GM23248 (cell line): Measurements from ENCODE around the gene GTF2F2. TPM values are rescaled to one million over a fixed set of nuclear protein-coding genes. Genes with fewer than 3 reads are reported as not detected.

Experiments used
- DNase-seq: peaks from one replicate; pipeline ENCODE4 v3.0.0-alpha.2; 2015
- H2AFZ ChIP-seq: fragments of 200-600 bp; sonication (generic); 2 replicates; pipeline ENCODE4 v1.6.1; 2016; ENCODE audit warnings: antibody characterized with exemption
- H3F3A ChIP-seq: fragments of 200-600 bp; sonication (generic); 2 replicates; pipeline ENCODE4 v1.6.1; 2016; ENCODE audit warnings: mild to moderate bottlenecking, antibody characterized with exemption, mixed run types; ENCODE audit not compliant: insufficient read depth
- H3K27ac ChIP-seq: fragments of 200-600 bp; sonication (generic); 2 replicates; pipeline ENCODE4 v1.5.1; 2016; ENCODE audit warnings: mild to moderate bottlenecking
- H3K27me3 ChIP-seq: fragments of 200-600 bp; sonication (generic); replicated peaks from 2 replicates; pipeline ENCODE4 v1.6.1; 2016; ENCODE audit warnings: mild to moderate bottlenecking; ENCODE audit not compliant: insufficient read depth
- H3K36me3 ChIP-seq: fragments of 200-600 bp; sonication (generic); 2 replicates; pipeline ENCODE4 v1.6.1; 2016; ENCODE audit warnings: low read depth, mild to moderate bottlenecking
- H3K4me1 ChIP-seq: fragments of 200-600 bp; sonication (generic); 2 replicates; pipeline ENCODE4 v1.6.1; 2016; ENCODE audit warnings: mild to moderate bottlenecking; ENCODE audit not compliant: insufficient read depth
- H3K4me2 ChIP-seq: fragments of 200-600 bp; sonication (generic); one replicate; pipeline ENCODE4 v1.6.1; 2016; ENCODE audit warnings: mild to moderate bottlenecking; ENCODE audit not compliant: unreplicated experiment
- H3K4me3 ChIP-seq: fragments of 200-600 bp; sonication (generic); 2 replicates; pipeline ENCODE4 v1.5.1; 2016; ENCODE audit warnings: mild to moderate bottlenecking
- H3K79me2 ChIP-seq: fragments of 200-600 bp; sonication (generic); 2 replicates; pipeline ENCODE4 v1.6.1; 2016; ENCODE audit warnings: mild to moderate bottlenecking; ENCODE audit not compliant: insufficient read depth
- H3K9ac ChIP-seq: fragments of 200-600 bp; sonication (generic); 2 replicates; pipeline ENCODE4 v1.6.1; 2016; ENCODE audit warnings: mild to moderate bottlenecking
- H3K9me2 ChIP-seq: fragments of 200-600 bp; sonication (generic); 2 replicates; pipeline ENCODE4 v1.6.1; 2016; ENCODE audit warnings: mixed run types, mild to moderate bottlenecking, moderate library complexity; ENCODE audit not compliant: insufficient read depth
- H3K9me3 ChIP-seq: fragments of 200-600 bp; sonication (generic); one replicate; pipeline ENCODE4 v1.6.1; 2017; ENCODE audit warnings: low read depth
- H4K20me1 ChIP-seq: fragments of 200-600 bp; sonication (generic); 2 replicates; pipeline ENCODE4 v1.6.0; 2016; ENCODE audit not compliant: insufficient read depth
- EZH2 ChIP-seq: fragments of 200-600 bp; sonication (generic); IDR thresholded peaks from 2 replicates; pipeline ENCODE4 v1.6.1; 2018; ENCODE audit warnings: antibody characterized with exemption, mild to moderate bottlenecking; ENCODE audit not compliant: insufficient read depth, poor library complexity, severe bottlenecking
- EZH2phosphoT487 ChIP-seq: fragments of 200-600 bp; sonication (generic); IDR thresholded peaks from 2 replicates; pipeline ENCODE4 v1.6.1; 2018; ENCODE audit warnings: antibody characterized with exemption, moderate library complexity, mild to moderate bottlenecking, low read depth; ENCODE audit not compliant: insufficient read depth
- WGBS, 2 experiments: methylation state at CpG; one replicate each; pipeline ENCODE4 v1.1.6; 2015 to 2017; ENCODE audit warnings: low lambda C conversion rate in 2 of 2, low coverage in 1 of 2; ENCODE audit errors: missing lambda C conversion rate in 2 of 2; 5-methylcytosine and 5-hydroxymethylcytosine counted together
- in situ Hi-C: fragments of 300-500 bp; cut with MboI; formaldehyde crosslinking; loops from 2 replicates; pipeline ENCODE4 v1.15.0; 2020
- polyA plus RNA-seq: library from polyadenylated mRNA; unstranded; fragments of >200 nt; fragmentation: Nextera tagmentation; extraction: Ambion mirVana; gene quantifications from 2 replicates; pipeline ENCODE4 v1.2.1, GENCODE V29; 2016
- total RNA-seq: library from RNA; depleted of rRNA; stranded (reverse); fragments of >200 nt; shearing (Covaris generic); gene quantifications from 2 replicates; pipeline ENCODE4 v1.2.3, GENCODE V29; 2014

GTF2F2 gene
- total and polyA plus RNA-seq, 2 experiments from 2014 or later: 23.7 to 27.6 TPM

DNA sequence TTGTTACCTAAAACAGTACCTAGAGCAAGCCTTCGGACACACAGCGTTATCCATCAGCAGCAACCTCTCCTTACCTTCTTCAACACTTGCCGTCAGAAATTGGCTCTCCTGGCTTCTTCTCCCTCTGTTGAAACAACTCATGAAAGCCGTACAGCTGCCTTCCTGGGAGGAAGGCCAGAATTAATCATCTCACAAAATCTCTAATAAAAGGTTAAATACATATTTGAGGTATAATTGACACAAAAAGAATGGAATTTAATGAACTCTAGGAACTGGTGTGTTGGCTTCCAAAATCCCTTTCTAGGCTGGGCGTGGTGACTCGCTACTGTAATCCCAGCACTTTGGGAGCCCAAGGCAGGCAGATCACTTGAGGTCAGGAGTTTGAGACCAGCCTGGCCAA lies 37.3 kb upstream of the GTF2F2 start:
- H3K4me1 ChIP-seq: peaks cover 14% of the 10 kb centered on the region
- H3K36me3 ChIP-seq: no peaks in the 10 kb centered on the region
- H3K9me3 ChIP-seq: no peaks in the 10 kb centered on the region
- 55 to 56% methylated on average over 6 of the region's 6 CpGs for WGBS, 2 experiments
- H3K27ac ChIP-seq: no peak overlapping the region
- peak; percentile 81 for DNase-seq
- H3K27me3 ChIP-seq: peaks cover 26% of the 10 kb centered on the region; the same call in 1 of the 2 replicates
- H3K9ac ChIP-seq: no peak overlapping the region
- H3K4me2 ChIP-seq: no peak overlapping the region
- H2AFZ ChIP-seq: no peak overlapping the region
- H3K4me3 ChIP-seq: no peak overlapping the region
- TF ChIP-seq EZH2phosphoT487: 0 out of 2 replicates have a peak, but pooled peaks have one; percentile 72
- no peak for TF ChIP-seq EZH2
- H3K9me2 ChIP-seq: no peaks in the 10 kb centered on the region
- H3F3A ChIP-seq: peaks cover 5% of the 10 kb centered on the region; the same call in 1 of the 2 replicates
- in situ Hi-C loops: no loop called here
- H4K20me1 ChIP-seq: no peaks in the 10 kb centered on the region
- H3K79me2 ChIP-seq: no peaks in the 10 kb centered on the region

DNA sequence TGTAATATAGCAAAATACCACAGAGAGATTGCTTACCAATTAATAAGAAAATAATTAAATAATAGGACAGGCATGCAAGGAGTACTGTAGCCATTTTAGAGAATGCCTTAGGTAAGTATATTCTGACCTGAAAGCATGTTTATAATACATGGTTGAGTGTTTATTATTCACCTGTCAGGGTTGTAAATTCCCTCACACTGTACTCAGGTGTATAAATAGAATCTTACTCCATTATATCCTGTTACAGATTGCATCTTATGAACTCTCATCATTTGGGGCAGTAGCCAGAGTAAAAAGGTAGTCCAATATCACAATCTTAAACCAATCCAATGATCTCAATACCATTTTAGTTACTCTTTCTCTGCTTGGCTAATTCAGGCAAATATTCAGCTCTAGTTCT lies 35.8 kb upstream of the GTF2F2 start:
- Histone ChIP-seq H2AFZ (no peak overlapping the region), H3K27ac (no peak overlapping the region), H3K4me3 (no peak overlapping the region), H3K4me1 (peaks cover 14% of the 10 kb centered on the region), H3F3A (peaks cover 5% of the 10 kb centered on the region; the same call in 1 of the 2 replicates), H3K9ac (no peak overlapping the region), H3K9me3 (no peaks in the 10 kb centered on the region), H3K79me2 (no peaks in the 10 kb centered on the region), H4K20me1 (no peaks in the 10 kb centered on the region), H3K4me2 (no peak overlapping the region), H3K36me3 (no peaks in the 10 kb centered on the region), H3K27me3 (peaks cover 14% of the 10 kb centered on the region; the same call in 1 of the 2 replicates), H3K9me2 (no peaks in the 10 kb centered on the region)
- in situ Hi-C loops: no loop called here
- no peak for TF ChIP-seq EZH2
- no peak for TF ChIP-seq EZH2phosphoT487
- DNase-seq: no peak

DNA sequence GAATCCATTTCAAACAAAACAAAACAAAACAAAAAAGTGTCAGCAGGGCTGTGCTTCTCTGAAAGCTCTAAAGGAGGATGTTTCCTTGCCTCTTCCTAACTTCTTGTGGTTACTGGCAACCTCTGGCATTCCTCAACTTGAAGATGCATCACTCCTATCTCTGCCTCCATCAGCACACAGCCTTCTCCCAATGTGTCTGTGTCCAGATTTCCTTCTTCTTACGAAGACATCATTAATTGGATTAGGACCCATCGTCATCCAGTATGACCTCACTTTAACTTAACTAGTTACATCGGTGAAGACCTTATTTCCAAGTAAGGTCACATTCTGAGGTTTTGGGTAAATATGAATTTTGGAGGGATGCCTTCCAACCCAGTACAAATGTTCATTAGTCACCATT lies 33.8 kb upstream of the GTF2F2 start:
- Histone ChIP-seq H3K4me3 (no peak overlapping the region), H3K9me2 (no peaks in the 10 kb centered on the region), H3K79me2 (no peaks in the 10 kb centered on the region), H4K20me1 (no peaks in the 10 kb centered on the region), H3K27me3 (peaks cover 1% of the 10 kb centered on the region; the same call in 1 of the 2 replicates), H3K4me1 (peaks cover 14% of the 10 kb centered on the region), H3K36me3 (no peaks in the 10 kb centered on the region), H3K4me2 (no peak overlapping the region), H3K9ac (no peak overlapping the region), H3F3A (peaks cover 5% of the 10 kb centered on the region; the same call in 1 of the 2 replicates), H2AFZ (no peak overlapping the region), H3K9me3 (no peaks in the 10 kb centered on the region), H3K27ac (peak overlapping the region; percentile 9; the same call in 1 of the 2 replicates)
- WGBS, 2 experiments: 8 to 11% methylated on average over 3 of the region's 3 CpGs
- in situ Hi-C loops: no loop called here
- no peak for TF ChIP-seq EZH2phosphoT487
- no peak for TF ChIP-seq EZH2
- peak; percentile 93 for DNase-seq

DNA sequence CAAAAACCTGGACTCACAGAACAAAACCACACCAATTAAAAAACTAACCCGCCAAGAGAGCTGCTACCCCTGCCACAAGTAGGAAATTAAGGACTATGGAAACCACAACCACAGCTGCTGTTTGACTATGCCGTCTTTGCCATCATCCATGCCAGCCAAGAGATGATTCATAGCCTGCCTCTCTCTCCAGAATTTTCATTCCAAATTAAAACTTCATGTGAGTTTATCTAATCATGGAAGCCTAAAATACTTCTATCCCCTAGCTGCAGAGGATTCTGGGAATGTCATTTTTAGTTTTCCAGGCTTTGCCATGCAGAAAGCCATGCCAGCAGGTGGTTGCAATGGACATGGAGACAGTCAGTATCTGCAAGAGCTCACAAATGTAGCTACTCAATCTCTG lies 27.6 kb upstream of the GTF2F2 start:
- TF ChIP-seq EZH2phosphoT487 (no peak), EZH2 (no peak)
- peak; percentile 54 for DNase-seq
- H3K9me3 ChIP-seq: no peaks in the 10 kb centered on the region
- H3K79me2 ChIP-seq: no peaks in the 10 kb centered on the region
- peaks cover 9% of the 10 kb centered on the region; the same call in 1 of the 2 replicates for H3F3A ChIP-seq
- H3K36me3 ChIP-seq: no peaks in the 10 kb centered on the region
- peaks cover 5% of the 10 kb centered on the region; the same call in 1 of the 2 replicates for H3K4me1 ChIP-seq
- no peak overlapping the region for H3K4me3 ChIP-seq
- no peak overlapping the region for H3K27ac ChIP-seq
- H4K20me1 ChIP-seq: no peaks in the 10 kb centered on the region
- H3K9ac ChIP-seq: no peak overlapping the region
- H2AFZ ChIP-seq: no peak overlapping the region
- in situ Hi-C loops: no loop called here
- 0 out of 2 replicates have a peak, but pooled peaks cover 3% of the 10 kb centered on the region for H3K27me3 ChIP-seq
- WGBS, 2 experiments: 2 to 5% methylated on average over 2 of the region's 2 CpGs
- H3K9me2 ChIP-seq: no peaks in the 10 kb centered on the region
- H3K4me2 ChIP-seq: no peak overlapping the region
